ENCODE results near the gene MRPL50. TPM values are rescaled to one million over a fixed set of nuclear protein-coding genes. Genes with fewer than 3 reads are reported as not detected.

The MRPL50 gene
- polyA plus RNA-seq, 5 donors = 20.1 to 28.3 (median 22.9) TPM

GRCh38 chr9:101341958-101342357 is 56.5 kb downstream of the MRPL50 start:
- no peak for DNase-seq

Other genes with a start within 250 kb of the MRPL50 start
- 1 to 10 TPM in 1 of 5 donors, under 1 TPM in 4; 0.39 to 1.2 (median 0.74) TPM for gene BAAT, start 13.6 kb downstream of the MRPL50 start, polyA plus RNA-seq (ENCODE audit: insufficient read depth in 1 of 5, insufficient read length in 5 of 5, low replicate concordance in 1 of 5)
- 10 to 100 TPM; 30.4 to 50.9 (median 43.5) TPM for gene ZNF189, start 233 bp upstream of the MRPL50 start, polyA plus RNA-seq (ENCODE audit: insufficient read depth in 1 of 5, insufficient read length in 5 of 5, low replicate concordance in 1 of 5)
- gene ALDOB, start 37.2 kb upstream of the MRPL50 start, polyA plus RNA-seq (ENCODE audit: insufficient read depth in 1 of 5, insufficient read length in 5 of 5, low replicate concordance in 1 of 5) = 1 to 10 TPM in 2 of 5 donors, under 1 TPM in 3; 0.50 to 8.6 (median 0.96) TPM
- gene RNF20, start 135.2 kb upstream of the MRPL50 start, polyA plus RNA-seq (ENCODE audit: insufficient read depth in 1 of 5, insufficient read length in 5 of 5, low replicate concordance in 1 of 5) = 10 to 100 TPM; 41.5 to 61.8 (median 58.2) TPM
- under 1 TPM in 1 of 5 donors, not detected in 4; 0.04 TPM for gene PPP3R2, start 196.4 kb upstream of the MRPL50 start, polyA plus RNA-seq (ENCODE audit: insufficient read depth in 1 of 5, insufficient read length in 5 of 5, low replicate concordance in 1 of 5)

All from right lung (tissue), 5 donors.